ENCODE results near the gene NOL11. TPM values are rescaled to one million over a fixed set of nuclear protein-coding genes. Genes with fewer than 3 reads are reported as not detected.

NOL11 gene
- total and polyA plus RNA-seq, 2 of the 8 experiments (the other 6 are each of a cell fraction or from before 2014, with no cell fraction given) = 58.0 to 97.2 TPM

GRCh38 chr17:67753026-67753425 is 35.3 kb downstream of the NOL11 start:
- peak overlapping the region; percentile 60; the same call in 1 of the 2 replicates for H4K8ac ChIP-seq (ENCODE audit: extremely low read depth, insufficient read depth, low read length)
- H3K36me3 ChIP-seq (ENCODE audit: control insufficient read depth in 2 of 4, insufficient read depth in 4 of 4, low read length in 3 of 4) = peaks cover 0 to 28% (median 5%) of the 10 kb centered on the region in 4 experiments; a peak in 4 of 8 replicates
- no peak overlapping the region for H2AFZ ChIP-seq (ENCODE audit: low read length)
- H2BK120ac ChIP-seq (replicated peaks; ENCODE audit: low read depth, low read length) = peak overlapping the region; percentile 99
- peak overlapping the region; percentile 69 for H3K4ac ChIP-seq (replicated peaks; ENCODE audit: insufficient read length, low read depth, low read length)
- no peak overlapping the region for H3K4me3 ChIP-seq (ENCODE audit: extremely low read depth in 1 of 4, insufficient read depth in 2 of 4, low read depth in 3 of 4, low read length in 4 of 4)
- no peak overlapping the region for H2BK15ac ChIP-seq (ENCODE audit: low read length)
- no peaks in the 10 kb centered on the region for H3K79me2 ChIP-seq (ENCODE audit: control insufficient read depth in 1 of 2, insufficient read depth in 2 of 2, low read length in 2 of 2)
- H3K23ac ChIP-seq (ENCODE audit: insufficient read length) = peak overlapping the region; percentile 89
- H2AK5ac ChIP-seq (ENCODE audit: low read depth, low read length) = peak overlapping the region; percentile 57; the same call in 1 of the 2 replicates
- 67% methylated on average over 10 of the region's 10 CpGs; no CpG with 5 or more reads in 1 of the 2 experiments for WGBS, 2 experiments (ENCODE audit: extremely low coverage in 1 of 2, insufficient coverage in 1 of 2, insufficient read length in 1 of 2, insufficient replicate concordance in 2 of 2, low coverage in 1 of 2, low lambda C conversion rate in 2 of 2, missing lambda C conversion rate in 1 of 2)
- H2BK12ac ChIP-seq (ENCODE audit: low read depth, low read length) = peak overlapping the region; percentile 89; the same call in 1 of the 2 replicates
- H3K9me3 ChIP-seq (ENCODE audit: insufficient read depth in 2 of 2, low read depth in 1 of 2, low read length in 1 of 2) = peaks cover 5 to 8% of the 10 kb centered on the region in 2 experiments; a peak in 1 of 4 replicates
- peak overlapping the region; percentile 12 for H3K56ac ChIP-seq (replicated peaks; ENCODE audit: insufficient read length, low read depth, low read length)
- H3K27me3 ChIP-seq (replicated peaks in 1 of 4; ENCODE audit: control insufficient read depth in 3 of 4, extremely low read depth in 1 of 4, insufficient read depth in 3 of 4, low read length in 3 of 4) = no peaks in the 10 kb centered on the region
- ChIA-PET CTCF (ENCODE audit: partially characterized antibody) (no interaction called here), POLR2A (ENCODE audit: partially characterized antibody) (interaction anchor here (1.6 to 2.2 kb wide), 3 partner anchors 10 to 69 kb away, joined by 3 to 8 read pairs (median 5); partner anchors contain the start of gene NOL11)
- H4K5ac ChIP-seq (ENCODE audit: insufficient read length, low read depth, low read length) = peak overlapping the region; percentile 84
- DNase-seq (ENCODE audit: low read depth in 1 of 2, low spot score in 2 of 2) = peak in 1 of 2 experiments; percentile 52
- FAIRE-seq = no peak
- peak overlapping the region; percentile 88; the same call in 1 of the 2 replicates for H3K18ac ChIP-seq (ENCODE audit: extremely low read depth, low read length)
- peak overlapping the region; percentile 95; the same call in 1 of the 2 replicates for H2BK5ac ChIP-seq (ENCODE audit: low read depth, low read length)
- H3K79me1 ChIP-seq (ENCODE audit: low read depth, low read length) = no peaks in the 10 kb centered on the region; the same call in 1 of the 2 replicates
- no peak for TF ChIP-seq HDAC6 (IDR thresholded peaks at IDR 0.05; ENCODE audit: low read depth, low read length)
- no peak for TF ChIP-seq SIX5 (IDR thresholded peaks at IDR 0.05; ENCODE audit: low read depth, low read length)
- no peak for TF ChIP-seq ATF3 (IDR thresholded peaks at IDR 0.05; ENCODE audit: insufficient read depth, low read depth, low read length)
- no peak for TF ChIP-seq RBBP5 (IDR thresholded peaks at IDR 0.05; ENCODE audit: borderline replicate concordance, low read depth, low read length)
- H3K4me2 ChIP-seq (ENCODE audit: insufficient read depth in 1 of 2, low read depth in 2 of 2, low read length in 2 of 2) = 0 out of 4 replicates have a peak overlapping the region, but pooled peaks of 1 of the 2 experiments have one; percentile 2
- peak overlapping the region; percentile 36 for H2BK20ac ChIP-seq (ENCODE audit: low read length)
- no peaks in the 10 kb centered on the region for H3K23me2 ChIP-seq (ENCODE audit: low read depth, low read length)
- H3K4me1 ChIP-seq (replicated peaks in 1 of 4; ENCODE audit: control insufficient read depth in 3 of 4, insufficient read depth in 4 of 4, low read length in 3 of 4) = peaks cover 0 to 21% (median 18%) of the 10 kb centered on the region in 4 experiments; a peak in 6 of 7 replicates
- H3K14ac ChIP-seq (ENCODE audit: insufficient read length) = peak overlapping the region; percentile 91
- no peak overlapping the region for H3K9ac ChIP-seq (replicated peaks in 1 of 4; ENCODE audit: extremely low read depth in 1 of 4, low read depth in 3 of 4, low read length in 3 of 4)
- peak overlapping the region; percentile 69 for H3K27ac ChIP-seq (ENCODE audit: low read depth, low read length)
- peak overlapping the region; percentile 99 for H4K91ac ChIP-seq (replicated peaks; ENCODE audit: insufficient read length, low read length)
- no peaks in the 10 kb centered on the region for H4K20me1 ChIP-seq (replicated peaks in 1 of 2; ENCODE audit: control insufficient read depth in 1 of 2, insufficient read depth in 2 of 2, low read length in 2 of 2)
